ENCODE data around the gene PICK1.

- no peak for TF ChIP-seq CTCF (IDR thresholded peaks at IDR 0.05)
- TF ChIP-seq SIN3A (IDR thresholded peaks at IDR 0.05; ENCODE audit: borderline replicate concordance, insufficient read depth, low read depth, low read length) = no peak
- TF ChIP-seq REST (IDR thresholded peaks at IDR 0.05; ENCODE audit: insufficient read depth in 1 of 2, low read depth in 2 of 2, low read length in 1 of 2) = no peak
- TF ChIP-seq POLR2AphosphoS5 (IDR thresholded peaks at IDR 0.05; ENCODE audit: low read depth, low read length) = no peak
Observed at GRCh38 chr22:38112381-38112780, 55.2 kb downstream of the PICK1 start.
